Endothelial cell of umbilical vein (primary cell): ENCODE measurements around the gene STXBP5L. TPM values are rescaled to one million over a fixed set of nuclear protein-coding genes. Genes with fewer than 3 reads are reported as not detected.

Source experiments
- BruUV-seq: library from RNA; stranded (reverse); fragments of 400-500 nt; replicated peaks from 2 replicates; lab custom pipeline; 2021; lab: Mats Ljungman, UMichigan
- CTCF ChIA-PET: fragments of 300-600, 350-600 bp; sonication (Branson Sonifier 250); formaldehyde crosslinking; loops from one replicate; lab custom pipeline; 2021; ENCODE audit warnings: antibody characterized with exemption, inconsistent platforms; lab: Charles Lee
- POLR2A ChIA-PET: fragments of 300-600, 350-600 bp; sonication (Branson Sonifier 250); formaldehyde crosslinking; loops from one replicate; lab custom pipeline; 2021; ENCODE audit warnings: antibody characterized with exemption, inconsistent platforms; lab: Charles Lee
- DNase-seq: peaks from one replicate; pipeline ENCODE4 v3.0.0-alpha.2; 2011; ENCODE audit warnings: low read depth, low spot score
- FAIRE-seq: peaks from 2 replicates; lab custom pipeline; 2011; peaks lifted over from hg19 to GRCh38; lab: Jason Lieb, UNC
- H2AFZ ChIP-seq: 2 replicates; pipeline ENCODE4 v1.6.0; 2012; ENCODE audit warnings: low read depth, low read length, control low read depth, inconsistent platforms
- H3K27ac ChIP-seq: 2 replicates; pipeline ENCODE4 v1.5.1; 2011; ENCODE audit warnings: low read depth, mild to moderate bottlenecking, control low read depth, low read length, moderate library complexity; ENCODE audit not compliant: insufficient read depth
- H3K27me3 ChIP-seq, 2 experiments: 2 replicates each; pipeline versions ENCODE4 v1.6.0 to v1.6.1; 2011; ENCODE audit warnings: low read length in 2 of 2, mixed read lengths in 1 of 2; ENCODE audit not compliant: control insufficient read depth in 2 of 2, insufficient read depth in 2 of 2
- H3K36me3 ChIP-seq, 2 experiments: 2 replicates in 1 of 2; 3 replicates in 1 of 2; pipeline ENCODE4 v1.5.1; 2011; ENCODE audit warnings: low read length in 2 of 2, mild to moderate bottlenecking in 1 of 2, moderate library complexity in 1 of 2; ENCODE audit not compliant: control insufficient read depth in 2 of 2, insufficient read depth in 2 of 2; ENCODE audit errors: extremely low read depth in 1 of 2
- H3K4me1 ChIP-seq: 3 replicates; pipeline ENCODE4 v1.5.1; 2011; ENCODE audit warnings: mild to moderate bottlenecking, low read length; ENCODE audit not compliant: control insufficient read depth, insufficient read depth; ENCODE audit errors: extremely low read depth
- H3K4me2 ChIP-seq: 2 replicates; pipeline ENCODE4 v1.6.1; 2011; ENCODE audit warnings: low read length, control low read depth, mixed read lengths; ENCODE audit not compliant: insufficient read depth
- H3K4me3 ChIP-seq, 3 experiments: fragments of 200-600 bp in 1 of 3; sonication (generic), shearing (Covaris generic) in 1 of 3; replicated peaks in 1 of 3; 2 replicates each; pipeline ENCODE4 v1.5.1; 2011 to 2016; ENCODE audit warnings: control low read depth in 3 of 3, low read length in 3 of 3, mild to moderate bottlenecking in 2 of 3, inconsistent platforms in 1 of 3, low read depth in 1 of 3, moderate library complexity in 1 of 3; ENCODE audit not compliant: insufficient read depth in 1 of 3
- H3K79me2 ChIP-seq: 2 replicates; pipeline ENCODE4 v1.6.0; 2012; ENCODE audit warnings: low read length, inconsistent platforms; ENCODE audit not compliant: control insufficient read depth, insufficient read depth
- H3K9ac ChIP-seq: replicated peaks from 2 replicates; pipeline ENCODE3; 2011; ENCODE audit warnings: low read length, control low read depth; ENCODE audit not compliant: insufficient read depth; ENCODE audit errors: extremely low read depth
- H3K9me1 ChIP-seq: replicated peaks from 3 replicates; pipeline ENCODE4 v1.6.0; 2011; ENCODE audit warnings: mild to moderate bottlenecking, low read length; ENCODE audit not compliant: control insufficient read depth, insufficient read depth; ENCODE audit errors: extremely low read depth
- H3K9me3 ChIP-seq: replicated peaks from 2 replicates; pipeline ENCODE4 v1.5.1; 2012; ENCODE audit warnings: low read length, inconsistent platforms; ENCODE audit not compliant: control insufficient read depth, insufficient read depth
- H4K20me1 ChIP-seq: replicated peaks from 2 replicates; pipeline ENCODE3; 2011; ENCODE audit warnings: mild to moderate bottlenecking, low read length; ENCODE audit not compliant: control insufficient read depth, insufficient read depth; ENCODE audit errors: extremely low read depth
- EZH2 ChIP-seq: IDR thresholded peaks from 2 replicates; pipeline ENCODE4 v1.6.1; 2012; ENCODE audit warnings: borderline replicate concordance, low read depth, mild to moderate bottlenecking, moderate library complexity, low read length, inconsistent platforms; ENCODE audit not compliant: severe bottlenecking
- FOS ChIP-seq: IDR thresholded peaks from 2 replicates; pipeline ENCODE4 v1.6.1; 2011; ENCODE audit warnings: mild to moderate bottlenecking, low read length, moderate library complexity, borderline replicate concordance; ENCODE audit not compliant: insufficient read depth
- GATA2 ChIP-seq: IDR thresholded peaks from 2 replicates; pipeline ENCODE4 v1.7.0; 2011; ENCODE audit warnings: low read depth, mild to moderate bottlenecking, moderate library complexity, mixed read lengths, low read length; ENCODE audit not compliant: insufficient read length, insufficient read depth
- JUN ChIP-seq: IDR thresholded peaks from 2 replicates; pipeline ENCODE4 v1.6.1; 2011; ENCODE audit warnings: borderline replicate concordance, low read depth; ENCODE audit not compliant: insufficient read length, insufficient read depth
- POLR2A ChIP-seq: IDR thresholded peaks from 2 replicates; pipeline ENCODE4 v1.6.1; 2012; ENCODE audit warnings: low read depth, mild to moderate bottlenecking, control low read depth, low read length
- POLR2AphosphoS5 ChIP-seq: IDR thresholded peaks from 2 replicates; pipeline ENCODE4 v1.6.1; 2012; ENCODE audit warnings: low read depth, mild to moderate bottlenecking, control low read depth, low read length, moderate library complexity; ENCODE audit not compliant: insufficient read depth
- dilution Hi-C: fragments of 300-500 bp; cut with MboI; formaldehyde crosslinking; loops from one replicate; pipeline ENCODE4 v1.15.0; 2019; ENCODE audit warnings: low sequenced_read_pairs; ENCODE audit not compliant: extremely low pct_ligation_motif_present
- intact Hi-C: fragments of 100-400 bp; cut with micrococcal nuclease; formaldehyde crosslinking; loops from one replicate; pipeline ENCODE4 v1.10.0; 2022
- polyA plus RNA-seq, 4 experiments: library from polyadenylated mRNA; depleted of rRNA in 3 of 4; stranded (reverse) in 3 of 4; unstranded in 1 of 4; fragments of >200 nt; gene quantifications; 2 replicates each; pipeline versions ENCODE4 v1.2.1 to v1.2.3, GENCODE V29; 2011 to 2012; ENCODE audit warnings: missing spikeins in 1 of 4
- total RNA-seq: library from RNA; stranded (reverse); gene quantifications from 2 replicates; pipeline ENCODE4 v1.2.3, GENCODE V29; 2021
- TF ChIP-seq, protein P1 (sequence below): IDR thresholded peaks from 2 replicates; pipeline ENCODE4 v1.6.1; 2011; ENCODE audit not compliant: insufficient read depth, insufficient read length

The STXBP5L gene
- total and polyA plus RNA-seq, 2 donors (not counting 3 experiments of a cell fraction or from before 2014, with no cell fraction given) = not detected

GRCh38 chr3:120926146-120926545 lies 18.1 kb downstream of the STXBP5L start:
- no peak overlapping the region for H3K4me2 ChIP-seq
- H4K20me1 ChIP-seq = no peaks in the 10 kb centered on the region
- H3K4me1 ChIP-seq = no peaks in the 10 kb centered on the region
- FAIRE-seq (no peak), DNase-seq (no peak)
- BruUV-seq = no TSS peak
- ChIA-PET CTCF (no interaction called here), POLR2A (no interaction called here)
- no peak overlapping the region for H3K4me3 ChIP-seq
- no peaks in the 10 kb centered on the region for H3K27me3 ChIP-seq
- TF ChIP-seq JUN = no peak
- no peak for TF ChIP-seq POLR2AphosphoS5
- no peaks in the 10 kb centered on the region for H3K9me3 ChIP-seq
- H3K9me1 ChIP-seq = no peaks in the 10 kb centered on the region
- no peak overlapping the region for H3K9ac ChIP-seq
- intact Hi-C loops (no loop called here), dilution Hi-C loops (no loop called here)
- H3K36me3 ChIP-seq = no peaks in the 10 kb centered on the region
- H3K79me2 ChIP-seq = no peaks in the 10 kb centered on the region
- no peak overlapping the region for H3K27ac ChIP-seq
- H2AFZ ChIP-seq = no peak overlapping the region

DNA sequence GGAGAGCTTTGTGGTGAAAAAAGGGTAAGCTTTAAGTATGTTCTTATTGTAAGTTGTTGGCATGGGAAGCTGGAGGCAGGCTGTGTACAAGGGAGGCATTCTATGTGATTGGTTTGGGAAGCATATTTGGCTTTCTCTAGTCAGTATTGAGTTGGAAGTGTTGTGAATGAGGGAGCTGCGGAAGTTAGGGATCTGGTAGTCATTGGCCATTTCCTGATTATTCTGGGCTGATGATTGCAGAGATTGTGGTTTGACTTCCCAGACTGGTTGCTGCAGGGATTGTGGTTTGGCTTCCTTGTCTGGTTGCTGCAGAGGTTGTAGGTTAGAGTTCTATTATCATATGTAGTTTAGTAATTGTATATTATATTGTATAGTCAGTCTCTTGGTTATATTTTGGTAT lies 21.0 kb downstream of the STXBP5L start:
- BruUV-seq = no TSS peak
- Histone ChIP-seq H3K4me1 (no peaks in the 10 kb centered on the region), H3K36me3 (no peaks in the 10 kb centered on the region), H4K20me1 (no peaks in the 10 kb centered on the region), H3K27ac (no peak overlapping the region), H3K27me3 (no peaks in the 10 kb centered on the region), H3K4me2 (no peak overlapping the region), H3K9ac (no peak overlapping the region), H3K4me3 (no peak overlapping the region), H3K9me1 (no peaks in the 10 kb centered on the region), H3K79me2 (no peaks in the 10 kb centered on the region), H3K9me3 (no peaks in the 10 kb centered on the region), H2AFZ (no peak overlapping the region)
- POLR2A ChIA-PET = no interaction called here
- DNase-seq (no peak), FAIRE-seq (no peak)
- dilution Hi-C loops (no loop called here), intact Hi-C loops (no loop called here)
- TF ChIP-seq POLR2AphosphoS5 (no peak), GATA2 (no peak), EZH2 (no peak), POLR2A (no peak), JUN (no peak), FOS (no peak)
- TF ChIP-seq, protein P1, sequence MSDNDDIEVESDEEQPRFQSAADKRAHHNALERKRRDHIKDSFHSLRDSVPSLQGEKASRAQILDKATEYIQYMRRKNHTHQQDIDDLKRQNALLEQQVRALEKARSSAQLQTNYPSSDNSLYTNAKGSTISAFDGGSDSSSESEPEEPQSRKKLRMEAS = no peak
- CTCF ChIA-PET = no interaction called here
